RCC 7860 (cell line): Measurements from ENCODE around the gene GMPR.
"Not testable (repeated sequence)": the region's sequence is repeated elsewhere in the genome, so short reads cannot be mapped to it uniquely, and the experiment has no call there.

Experiments
- DNase-seq: peaks from one replicate; pipeline ENCODE4 v3.0.0-alpha.2; 2015; ENCODE audit warnings: low spot score
- FAIRE-seq: peaks from 2 replicates; lab custom pipeline; 2012; peaks lifted over from hg19 to GRCh38; lab: Jason Lieb, UNC

The GMPR gene

GRCh38 chr6:16269442-16270070 lies 31.2 kb downstream of the GMPR start:
- DNase-seq, FAIRE-seq: not testable (repeated sequence)

GRCh38 chr6:16270178-16270794 lies 31.9 kb downstream of the GMPR start:
- DNase-seq (no peak), FAIRE-seq (no peak)

- FAIRE-seq: no peak
- no peak for DNase-seq
Measured at GRCh38 chr6:16271428-16271827, 33.0 kb downstream of the GMPR start.

- FAIRE-seq (no peak), DNase-seq (no peak)
Measured at GRCh38 chr6:16272201-16272600, 33.8 kb downstream of the GMPR start.

GRCh38 chr6:16273256-16273655 lies 34.9 kb downstream of the GMPR start:
- DNase-seq (no peak), FAIRE-seq (no peak)

GRCh38 chr6:16274483-16274882 lies 36.1 kb downstream of the GMPR start:
- no peak for FAIRE-seq
- no peak for DNase-seq

GRCh38 chr6:16274885-16275589 lies 36.6 kb downstream of the GMPR start:
- no peak for FAIRE-seq

GRCh38 chr6:16277101-16277981 lies 39.0 kb downstream of the GMPR start:
- DNase-seq: peak; percentile 71
- FAIRE-seq: peak; percentile 48

More at GRCh38 chr6:16274885-16275589, 36.6 kb downstream of the GMPR start:
- no peak for DNase-seq

- FAIRE-seq: no peak
Measured at GRCh38 chr6:16278048-16278724, 39.8 kb downstream of the GMPR start.

GRCh38 chr6:16278750-16279149 lies 40.4 kb downstream of the GMPR start:
- no peak for DNase-seq
- FAIRE-seq: no peak

More at GRCh38 chr6:16278048-16278724, 39.8 kb downstream of the GMPR start:
- peak; percentile 17 for DNase-seq

GRCh38 chr6:16279243-16279642 lies 40.9 kb downstream of the GMPR start:
- FAIRE-seq (no peak), DNase-seq (no peak)

- DNase-seq (no peak), FAIRE-seq (no peak)
Measured at GRCh38 chr6:16282370-16282769, 44.0 kb downstream of the GMPR start.

GRCh38 chr6:16284472-16284871 lies 46.1 kb downstream of the GMPR start:
- DNase-seq: no peak

GRCh38 chr6:16285467-16286150 lies 47.2 kb downstream of the GMPR start:
- no peak for DNase-seq
- FAIRE-seq: no peak

More at GRCh38 chr6:16284472-16284871, 46.1 kb downstream of the GMPR start:
- FAIRE-seq: no peak

- no peak for FAIRE-seq
- DNase-seq: no peak
Measured at GRCh38 chr6:16286151-16286522, 47.8 kb downstream of the GMPR start.

- no peak for DNase-seq
- no peak for FAIRE-seq
Measured at GRCh38 chr6:16288163-16288562, 49.8 kb downstream of the GMPR start.

GRCh38 chr6:16291739-16292138 lies 53.4 kb downstream of the GMPR start:
- no peak for DNase-seq
- no peak for FAIRE-seq

GRCh38 chr6:16292432-16292831 lies 54.0 kb downstream of the GMPR start:
- no peak for FAIRE-seq
- DNase-seq: no peak

GRCh38 chr6:16292942-16293341 lies 54.6 kb downstream of the GMPR start:
- no peak for DNase-seq
- no peak for FAIRE-seq

GRCh38 chr6:16294371-16294770 lies 56.0 kb downstream of the GMPR start:
- DNase-seq (no peak), FAIRE-seq (no peak)
